ENCODE data around the gene ILF2.

DNA sequence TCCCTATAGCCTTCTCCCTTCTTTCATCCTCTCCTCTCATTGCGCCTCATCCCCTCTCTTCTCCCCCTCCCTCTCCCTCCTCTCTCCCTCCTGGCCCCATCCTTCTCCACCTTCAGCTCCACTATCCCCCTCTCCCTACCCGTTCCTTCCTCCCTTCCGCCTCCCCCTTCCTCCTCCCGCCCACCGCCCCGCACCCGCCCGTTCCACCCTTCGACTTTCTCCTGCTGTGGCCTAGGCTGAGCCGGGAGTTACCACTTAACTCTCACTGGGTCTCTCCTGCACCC is 9.3 kb upstream of the ILF2 start:
- TF ChIP-seq, protein P1, sequence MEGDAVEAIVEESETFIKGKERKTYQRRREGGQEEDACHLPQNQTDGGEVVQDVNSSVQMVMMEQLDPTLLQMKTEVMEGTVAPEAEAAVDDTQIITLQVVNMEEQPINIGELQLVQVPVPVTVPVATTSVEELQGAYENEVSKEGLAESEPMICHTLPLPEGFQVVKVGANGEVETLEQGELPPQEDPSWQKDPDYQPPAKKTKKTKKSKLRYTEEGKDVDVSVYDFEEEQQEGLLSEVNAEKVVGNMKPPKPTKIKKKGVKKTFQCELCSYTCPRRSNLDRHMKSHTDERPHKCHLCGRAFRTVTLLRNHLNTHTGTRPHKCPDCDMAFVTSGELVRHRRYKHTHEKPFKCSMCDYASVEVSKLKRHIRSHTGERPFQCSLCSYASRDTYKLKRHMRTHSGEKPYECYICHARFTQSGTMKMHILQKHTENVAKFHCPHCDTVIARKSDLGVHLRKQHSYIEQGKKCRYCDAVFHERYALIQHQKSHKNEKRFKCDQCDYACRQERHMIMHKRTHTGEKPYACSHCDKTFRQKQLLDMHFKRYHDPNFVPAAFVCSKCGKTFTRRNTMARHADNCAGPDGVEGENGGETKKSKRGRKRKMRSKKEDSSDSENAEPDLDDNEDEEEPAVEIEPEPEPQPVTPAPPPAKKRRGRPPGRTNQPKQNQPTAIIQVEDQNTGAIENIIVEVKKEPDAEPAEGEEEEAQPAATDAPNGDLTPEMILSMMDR (IDR thresholded peaks at IDR 0.05; ENCODE audit: poor library complexity), result no peak
- TF ChIP-seq EZH2 (IDR thresholded peaks at IDR 0.05; ENCODE audit: borderline replicate concordance), result no peak

All from hepatocyte (in vitro differentiated cells).